Activated naive CD8-positive, alpha-beta T cell (primary cell): ENCODE data around the gene WDR48.

Experiments used
- H3K27ac Mint-ChIP-seq: one replicate; pipeline ENCODE4 v1.8.0; 2021; ENCODE audit warnings: mixed read lengths
- H3K27me3 Mint-ChIP-seq: one replicate; pipeline ENCODE4 v1.8.0; 2021; ENCODE audit warnings: mixed read lengths
- H3K36me3 Mint-ChIP-seq: one replicate; pipeline ENCODE4 v1.8.0; 2021; ENCODE audit warnings: mixed read lengths
- H3K4me1 Mint-ChIP-seq: one replicate; pipeline ENCODE4 v1.8.0; 2021; ENCODE audit warnings: low read depth, mixed read lengths
- H3K4me3 Mint-ChIP-seq: one replicate; pipeline ENCODE4 v1.8.0; 2021; ENCODE audit warnings: mild to moderate bottlenecking, mixed read lengths
- H3K9me3 Mint-ChIP-seq: one replicate; pipeline ENCODE4 v1.8.0; 2021; ENCODE audit warnings: low read depth, mixed read lengths

WDR48 gene

GRCh38 chr3:39115870-39116269 lies 64.1 kb downstream of the WDR48 start:
- H3K4me1 Mint-ChIP-seq: no peaks in the 10 kb centered on the region

DNA sequence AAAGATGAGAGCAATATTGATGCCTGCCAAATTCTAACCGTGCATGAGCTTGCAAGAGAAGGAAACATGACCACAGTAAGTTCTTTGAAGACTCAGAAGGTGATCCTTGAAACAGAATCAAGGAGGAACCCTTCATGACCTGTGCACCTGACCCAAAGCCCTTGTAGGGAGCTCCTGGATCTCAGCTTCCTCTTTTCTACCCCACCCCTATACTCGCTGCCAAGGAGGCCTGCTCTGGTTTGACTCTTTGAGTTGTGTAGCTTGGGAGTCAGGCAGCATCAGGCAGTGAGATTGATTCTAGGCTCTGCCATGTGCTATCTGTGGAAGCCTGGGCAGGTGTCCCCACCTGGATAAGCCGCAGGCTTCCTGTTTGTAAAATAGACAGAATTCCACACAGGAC lies 66.3 kb downstream of the WDR48 start:
- H3K27me3 Mint-ChIP-seq: no peaks in the 10 kb centered on the region
- no peak overlapping the region for H3K4me3 Mint-ChIP-seq
- H3K9me3 Mint-ChIP-seq: no peaks in the 10 kb centered on the region
- no peak overlapping the region for H3K27ac Mint-ChIP-seq
- H3K4me1 Mint-ChIP-seq: no peaks in the 10 kb centered on the region
- peaks cover 4% of the 10 kb centered on the region for H3K36me3 Mint-ChIP-seq

More at GRCh38 chr3:39115870-39116269, 64.1 kb downstream of the WDR48 start:
- Mint-ChIP-seq H3K36me3 (peaks cover 4% of the 10 kb centered on the region), H3K27ac (no peak overlapping the region), H3K27me3 (no peaks in the 10 kb centered on the region), H3K9me3 (no peaks in the 10 kb centered on the region), H3K4me3 (no peak overlapping the region)

DNA sequence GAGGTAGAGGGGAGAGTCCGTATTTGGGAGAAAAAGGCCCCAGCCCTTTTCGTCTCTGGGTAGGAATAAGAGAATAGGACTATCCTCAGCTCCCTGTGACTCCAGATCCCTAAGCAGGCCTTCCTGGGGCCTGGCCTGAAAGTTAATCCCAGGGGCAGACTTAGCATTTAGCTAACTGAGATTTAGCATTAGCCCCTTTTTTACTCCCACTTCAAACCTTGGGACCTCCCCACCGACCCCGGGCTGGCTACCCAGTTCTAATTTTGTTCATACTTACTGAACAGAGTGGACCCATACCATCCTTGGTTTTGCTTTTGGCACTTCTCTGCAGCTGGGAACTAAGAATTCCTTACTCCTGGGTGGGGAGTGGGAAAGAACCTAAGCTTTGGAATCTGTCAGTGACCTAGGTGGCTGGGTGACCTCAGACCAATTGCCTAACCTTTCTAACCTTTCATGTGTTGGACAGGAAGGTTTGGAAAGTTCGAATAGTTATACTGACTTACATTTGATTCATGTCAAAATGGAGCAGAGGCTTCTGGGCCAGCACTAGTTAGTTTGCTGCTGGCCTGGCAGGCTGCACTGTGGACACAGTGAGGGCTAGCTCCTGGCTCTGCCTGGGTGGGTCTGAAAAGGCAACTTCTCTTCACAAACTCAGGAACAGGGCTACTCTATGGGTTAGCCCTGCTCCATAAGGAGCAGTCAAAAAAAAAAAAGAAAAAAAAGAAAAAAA lies 67.3 kb downstream of the WDR48 start:
- Mint-ChIP-seq H3K9me3 (no peaks in the 10 kb centered on the region), H3K36me3 (peaks cover 4% of the 10 kb centered on the region), H3K4me3 (no peak overlapping the region), H3K4me1 (no peaks in the 10 kb centered on the region), H3K27ac (no peak overlapping the region), H3K27me3 (no peaks in the 10 kb centered on the region)

DNA sequence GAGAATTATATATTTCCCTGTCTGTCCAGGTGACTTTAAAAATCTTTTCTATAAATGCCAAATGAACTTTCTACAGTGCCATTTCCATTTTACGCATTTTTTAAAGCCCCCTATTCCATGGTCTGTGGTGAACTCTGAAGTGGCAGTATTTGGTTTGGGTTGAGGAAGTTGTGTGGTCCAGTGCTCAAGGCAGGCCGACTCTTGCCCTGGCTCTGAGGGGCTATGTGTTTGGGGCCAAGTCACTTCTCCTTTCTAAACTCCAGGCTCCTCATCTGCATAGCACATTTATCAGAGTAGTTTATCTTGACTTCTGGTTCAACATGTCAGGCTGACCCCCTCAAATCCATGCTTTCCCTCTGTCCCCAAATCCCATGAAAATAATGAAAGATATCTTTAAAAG lies 69.8 kb downstream of the WDR48 start:
- Mint-ChIP-seq H3K9me3 (no peaks in the 10 kb centered on the region), H3K27ac (no peak overlapping the region), H3K36me3 (peaks cover 4% of the 10 kb centered on the region), H3K27me3 (no peaks in the 10 kb centered on the region), H3K4me3 (no peak overlapping the region), H3K4me1 (peaks cover 3% of the 10 kb centered on the region)

DNA sequence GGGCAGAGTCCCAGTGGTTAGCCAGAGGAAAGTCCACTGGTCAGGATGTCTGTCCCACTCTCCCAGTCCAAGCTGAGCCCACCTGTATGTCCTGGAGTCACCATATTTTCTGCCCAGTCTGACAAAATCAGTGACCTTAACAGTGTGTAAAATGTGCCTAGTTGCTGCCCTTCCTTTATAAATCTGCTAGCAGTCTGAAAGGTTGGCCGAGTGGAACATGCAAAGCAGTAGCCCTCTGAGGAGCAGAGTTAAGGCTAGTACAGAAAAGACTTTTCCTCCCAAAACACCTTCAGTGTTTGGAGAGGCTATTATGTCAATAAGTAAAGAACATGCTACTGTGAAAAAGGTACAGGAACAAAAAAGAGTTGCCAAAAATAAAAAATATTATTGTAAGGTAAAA lies 71.0 kb downstream of the WDR48 start:
- Mint-ChIP-seq H3K4me1 (peaks cover 13% of the 10 kb centered on the region), H3K27ac (no peak overlapping the region), H3K9me3 (no peaks in the 10 kb centered on the region), H3K4me3 (no peak overlapping the region), H3K27me3 (no peaks in the 10 kb centered on the region), H3K36me3 (no peaks in the 10 kb centered on the region)

DNA sequence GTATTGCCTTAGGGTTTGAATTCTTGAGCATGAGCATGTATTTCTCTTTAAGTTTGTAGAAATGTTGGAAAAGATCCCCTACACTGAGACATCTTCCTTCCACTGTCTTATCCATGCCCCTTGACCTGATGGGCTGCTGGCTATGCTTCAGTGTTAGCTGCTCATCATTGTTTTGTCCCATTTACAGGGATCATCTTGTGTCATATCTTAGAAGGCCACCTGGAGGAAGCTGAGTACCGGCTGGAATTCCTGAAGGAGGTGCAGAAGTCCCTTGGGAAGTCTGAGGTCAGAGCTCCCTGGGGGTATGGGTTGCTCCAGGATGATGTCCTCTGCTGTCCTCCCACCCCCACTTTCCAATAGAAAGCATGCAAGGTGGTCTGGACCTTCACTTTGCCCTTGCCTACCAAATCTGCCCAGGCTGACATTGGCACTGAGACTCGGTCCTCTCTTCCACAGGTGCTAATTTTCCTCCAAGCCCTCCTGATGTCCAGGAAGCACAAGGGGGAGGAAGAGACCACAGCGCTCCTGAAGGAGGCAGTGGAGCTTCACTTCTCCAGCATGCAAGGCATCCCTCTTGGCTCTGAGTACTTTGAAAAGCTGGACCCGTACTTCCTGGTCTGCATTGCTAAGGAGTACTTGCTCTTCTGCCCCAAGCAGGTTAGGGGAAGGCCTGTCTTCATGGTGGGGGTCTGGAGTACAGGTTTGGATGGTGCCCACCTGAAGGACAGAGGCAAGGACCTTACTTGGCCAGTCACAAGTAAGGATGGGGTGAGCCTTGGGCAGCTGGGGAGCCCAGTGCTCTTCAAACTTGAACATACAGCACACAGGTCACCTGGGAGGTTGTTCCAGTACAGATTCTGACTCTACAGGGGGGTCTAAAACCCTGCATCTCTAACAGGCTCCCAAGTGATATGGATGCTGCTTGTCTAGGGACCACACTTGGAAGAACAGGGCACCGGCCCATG lies 73.3 kb downstream of the WDR48 start:
- H3K4me3 Mint-ChIP-seq: no peak overlapping the region
- H3K9me3 Mint-ChIP-seq: no peaks in the 10 kb centered on the region
- H3K36me3 Mint-ChIP-seq: no peaks in the 10 kb centered on the region
- peaks cover 21% of the 10 kb centered on the region for H3K4me1 Mint-ChIP-seq
- H3K27me3 Mint-ChIP-seq: no peaks in the 10 kb centered on the region
- no peak overlapping the region for H3K27ac Mint-ChIP-seq

DNA sequence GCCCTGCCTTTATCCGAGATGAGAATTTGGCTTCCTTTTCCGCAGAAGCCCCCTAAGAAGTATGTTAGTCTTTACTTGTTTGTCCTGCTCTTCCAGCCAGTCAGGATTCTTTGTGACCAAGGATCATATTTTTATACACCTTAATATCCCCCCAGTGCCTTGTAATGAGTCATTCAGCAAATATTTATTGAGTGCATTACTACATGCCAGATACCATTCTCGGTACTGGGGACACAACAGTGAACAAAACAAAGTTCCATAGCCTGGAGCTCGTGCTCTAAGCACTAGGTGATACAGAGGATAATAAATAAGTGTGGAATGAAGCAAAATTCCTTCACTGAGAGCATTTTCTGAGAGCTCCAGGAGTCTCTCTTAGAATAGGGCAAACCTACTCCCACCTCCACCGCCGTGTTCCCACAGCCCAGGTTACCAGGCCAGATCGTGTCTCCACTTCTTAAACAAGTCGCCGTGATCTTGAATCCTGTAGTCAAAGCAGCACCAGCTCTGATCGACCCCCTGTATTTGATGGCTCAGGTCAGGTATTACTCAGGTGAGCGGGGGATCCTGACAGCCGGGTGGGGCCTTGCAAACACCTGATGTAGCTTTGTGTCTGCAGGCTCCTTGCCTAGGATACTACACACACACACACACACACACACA lies 74.2 kb downstream of the WDR48 start:
- Mint-ChIP-seq H3K27ac (no peak overlapping the region), H3K9me3 (no peaks in the 10 kb centered on the region), H3K4me1 (peaks cover 21% of the 10 kb centered on the region), H3K4me3 (no peak overlapping the region), H3K27me3 (no peaks in the 10 kb centered on the region), H3K36me3 (no peaks in the 10 kb centered on the region)

DNA sequence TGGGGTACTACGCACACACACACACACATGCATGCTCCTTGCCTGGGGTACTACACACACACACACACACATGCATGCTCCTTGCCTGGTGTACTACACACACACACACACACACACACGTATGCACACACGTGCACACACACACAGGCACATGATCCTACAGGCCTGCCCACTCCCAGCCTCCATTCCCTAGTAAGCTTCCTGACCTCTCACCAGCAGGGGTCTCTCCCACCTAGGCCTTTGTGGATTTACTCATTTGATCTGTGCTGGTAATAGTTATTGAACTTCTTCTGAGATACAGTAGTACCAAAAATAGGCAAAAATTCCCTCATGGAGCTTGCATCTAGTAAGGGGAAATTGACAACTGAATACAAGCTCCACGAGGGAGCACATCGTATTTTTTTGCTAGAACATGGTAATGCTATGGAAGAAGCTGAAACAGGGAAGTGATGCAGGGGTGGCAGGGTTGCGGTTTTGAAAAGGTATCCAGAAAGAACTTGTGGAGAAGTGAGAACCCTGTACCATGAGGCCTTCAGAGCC lies 74.8 kb downstream of the WDR48 start:
- Mint-ChIP-seq H3K27me3 (no peaks in the 10 kb centered on the region), H3K4me1 (peaks cover 21% of the 10 kb centered on the region), H3K27ac (no peak overlapping the region), H3K36me3 (no peaks in the 10 kb centered on the region), H3K4me3 (no peak overlapping the region), H3K9me3 (no peaks in the 10 kb centered on the region)

- Mint-ChIP-seq H3K27ac (peak overlapping the region; percentile 64), H3K9me3 (no peaks in the 10 kb centered on the region), H3K4me3 (no peak overlapping the region), H3K27me3 (no peaks in the 10 kb centered on the region), H3K4me1 (peaks cover 21% of the 10 kb centered on the region), H3K36me3 (no peaks in the 10 kb centered on the region)
These were observed 75.6 kb downstream of the WDR48 start for GRCh38 chr3:39127269-39127907.

DNA sequence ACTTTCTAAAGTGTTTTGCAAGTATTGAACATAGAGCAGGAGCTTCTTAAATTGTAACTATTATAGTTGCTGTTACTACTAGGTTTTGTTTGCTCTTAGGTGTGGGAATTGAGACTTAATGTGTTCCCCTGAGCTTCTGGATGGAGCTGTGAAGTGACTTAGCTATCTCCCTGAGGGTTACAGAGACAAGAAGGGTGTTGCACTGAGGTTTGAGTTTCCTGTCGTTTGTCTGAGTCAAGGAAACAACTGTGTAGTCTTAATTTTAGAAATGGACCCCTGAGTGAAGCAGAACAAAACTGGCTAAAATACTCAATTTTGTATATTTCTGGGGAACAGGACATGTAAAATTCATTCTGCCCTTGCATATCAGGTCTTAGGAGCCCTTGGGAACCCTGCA lies 76.1 kb downstream of the WDR48 start:
- Mint-ChIP-seq H3K27ac (peak overlapping the region; percentile 64), H3K27me3 (no peaks in the 10 kb centered on the region), H3K36me3 (no peaks in the 10 kb centered on the region), H3K4me1 (peaks cover 21% of the 10 kb centered on the region), H3K9me3 (no peaks in the 10 kb centered on the region), H3K4me3 (no peak overlapping the region)

- no peaks in the 10 kb centered on the region for H3K9me3 Mint-ChIP-seq
- H3K4me3 Mint-ChIP-seq: no peak overlapping the region
- H3K27me3 Mint-ChIP-seq: no peaks in the 10 kb centered on the region
- H3K27ac Mint-ChIP-seq: no peak overlapping the region
- peaks cover 24% of the 10 kb centered on the region for H3K4me1 Mint-ChIP-seq
- no peaks in the 10 kb centered on the region for H3K36me3 Mint-ChIP-seq
These were observed 77.1 kb downstream of the WDR48 start for GRCh38 chr3:39128951-39129350.

GRCh38 chr3:39130026-39130425 lies 78.2 kb downstream of the WDR48 start:
- no peak overlapping the region for H3K4me3 Mint-ChIP-seq
- H3K27me3 Mint-ChIP-seq: no peaks in the 10 kb centered on the region
- peaks cover 24% of the 10 kb centered on the region for H3K4me1 Mint-ChIP-seq
- H3K27ac Mint-ChIP-seq: no peak overlapping the region
- H3K36me3 Mint-ChIP-seq: no peaks in the 10 kb centered on the region
- no peaks in the 10 kb centered on the region for H3K9me3 Mint-ChIP-seq

DNA sequence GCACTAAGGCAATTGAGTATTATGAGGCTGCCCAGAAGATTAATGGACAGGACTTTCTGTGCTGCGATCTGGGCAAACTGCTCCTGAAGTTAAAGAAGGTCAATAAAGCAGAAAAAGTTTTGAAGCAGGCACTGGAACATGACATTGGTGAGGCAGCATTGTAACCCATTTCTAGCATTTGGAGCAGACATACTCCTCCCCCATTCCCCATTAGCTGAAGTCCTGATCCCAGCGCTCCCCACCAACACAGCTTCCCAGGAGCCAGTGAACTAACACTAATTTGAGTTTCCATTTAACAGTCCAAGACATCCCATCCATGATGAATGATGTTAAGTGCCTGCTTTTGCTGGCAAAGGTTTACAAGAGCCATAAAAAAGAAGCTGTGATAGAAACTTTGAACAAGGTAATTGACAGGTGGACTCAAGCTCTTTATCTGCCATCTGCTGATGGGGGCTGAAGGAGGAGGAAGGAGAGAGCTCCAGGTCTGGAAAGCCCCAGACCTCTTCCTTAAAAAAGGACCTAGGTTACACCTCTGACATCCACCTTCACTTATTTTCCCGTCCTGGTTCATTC lies 79.0 kb downstream of the WDR48 start:
- Mint-ChIP-seq H3K4me1 (peaks cover 24% of the 10 kb centered on the region), H3K9me3 (no peaks in the 10 kb centered on the region), H3K27ac (no peak overlapping the region), H3K27me3 (no peaks in the 10 kb centered on the region), H3K36me3 (no peaks in the 10 kb centered on the region), H3K4me3 (no peak overlapping the region)
